ENCODE data around the gene ATP6AP1. TPM values are rescaled to one million over a fixed set of nuclear protein-coding genes. Genes with fewer than 3 reads are reported as not detected.
A peak's percentile ranks its signal among the peaks of the same experiment; 100 is the strongest.

ATP6AP1 gene
- total RNA-seq, 2 donors from 2014 or later = 50.3 to 77.7 TPM

GRCh38 chrX:154404625-154405192 is 23.8 kb upstream of the ATP6AP1 start:
- H3K4me1 ChIP-seq = peaks cover 0 to 12% of the 10 kb centered on the region in 2 donors
- no peak overlapping the region for H3K4me3 ChIP-seq
- no peak for DNase-seq (ENCODE audit: low spot score)
- no peaks in the 10 kb centered on the region for H3K27me3 ChIP-seq
- no peaks in the 10 kb centered on the region for H3K9me3 ChIP-seq
- H3K27ac ChIP-seq = no peak overlapping the region
- peaks cover 19% of the 10 kb centered on the region for H3K36me3 ChIP-seq
- no peak for TF ChIP-seq CTCF (IDR thresholded peaks at IDR 0.05)

GRCh38 chrX:154408659-154409221 is 19.7 kb upstream of the ATP6AP1 start:
- Histone ChIP-seq H3K4me3 (peak overlapping the region; percentile 29 to 36), H3K36me3 (no peaks in the 10 kb centered on the region), H3K27me3 (no peaks in the 10 kb centered on the region), H3K9me3 (no peaks in the 10 kb centered on the region), H3K4me1 (peaks cover 0 to 21% of the 10 kb centered on the region in 2 donors), H3K27ac (peak overlapping the region; percentile 49 to 70)
- no peak for TF ChIP-seq CTCF (IDR thresholded peaks at IDR 0.05)
- no peak for DNase-seq (ENCODE audit: low spot score)

GRCh38 chrX:154409222-154409871 is 19.1 kb upstream of the ATP6AP1 start, which contains the start of gene DNASE1L1:
Gene DNASE1L1 (minus strand): TSS chrX:154409254. CDS start chrX:154405568, 3,686 bp downstream.
- Histone ChIP-seq H3K27ac (peak within 1 kb of the TSS; percentile 66 to 70), H3K27me3 (no peaks in the 10 kb centered on the region), H3K4me3 (peak within 1 kb of the TSS; percentile 29 to 36), H3K9me3 (no peaks in the 10 kb centered on the region), H3K36me3 (no peaks in the 10 kb centered on the region), H3K4me1 (peaks cover 0 to 21% of the 10 kb centered on the region in 2 donors)
- peak; percentile 84 for DNase-seq (ENCODE audit: low spot score)
- TF ChIP-seq CTCF (IDR thresholded peaks at IDR 0.05) = no peak

GRCh38 chrX:154411981-154412340 is 16.5 kb upstream of the ATP6AP1 start:
- no peak for DNase-seq (ENCODE audit: low spot score)
- Histone ChIP-seq H3K27ac (peak overlapping the region; percentile 87 to 91), H3K36me3 (no peaks in the 10 kb centered on the region), H3K4me1 (peaks cover 0 to 21% of the 10 kb centered on the region in 2 donors), H3K4me3 (peak overlapping the region; percentile 67 to 68), H3K27me3 (no peaks in the 10 kb centered on the region), H3K9me3 (no peaks in the 10 kb centered on the region)
- TF ChIP-seq CTCF (IDR thresholded peaks at IDR 0.05) = no peak

- peak overlapping the region; percentile 87 to 91 for H3K27ac ChIP-seq
- no peak for DNase-seq (ENCODE audit: low spot score)
Measured at GRCh38 chrX:154412468-154412867, 16.0 kb upstream of the ATP6AP1 start.

More at GRCh38 chrX:154412468-154412867, 16.0 kb upstream of the ATP6AP1 start:
- H3K9me3 ChIP-seq = no peaks in the 10 kb centered on the region
- H3K4me3 ChIP-seq = peak overlapping the region; percentile 67 to 68
- no peaks in the 10 kb centered on the region for H3K27me3 ChIP-seq
- H3K36me3 ChIP-seq = no peaks in the 10 kb centered on the region
- no peak for TF ChIP-seq CTCF (IDR thresholded peaks at IDR 0.05)
- H3K4me1 ChIP-seq = peaks cover 0 to 21% of the 10 kb centered on the region in 2 donors
